MV-4-11 (cell line): Measurements from ENCODE around the gene CCN5.
"Not testable (repeated sequence)": the region's sequence is repeated elsewhere in the genome, so short reads cannot be mapped to it uniquely, and the experiment has no call there.

Source experiments
- DNase-seq: peaks from one replicate; lab custom pipeline; 2025; lab: John Stamatoyannopoulos, UW

Gene CCN5

GRCh38 chr20:44714701-44715498 lies at the start of gene CCN5:
TSS of gene CCN5 (plus strand) at chr20:44715369. CDS start at chr20:44715391, 22 bp downstream.
- peak; percentile 66 for DNase-seq

- no peak for DNase-seq
Measured at GRCh38 chr20:44666066-44666465, 49.1 kb upstream of the CCN5 start.

- not testable (repeated sequence) for DNase-seq
Measured at GRCh38 chr20:44670851-44671250, 44.3 kb upstream of the CCN5 start.

GRCh38 chr20:44671541-44671940 lies 43.6 kb upstream of the CCN5 start:
- peak; percentile 54 for DNase-seq

- DNase-seq: not testable (repeated sequence)
Measured at GRCh38 chr20:44672318-44672902, 42.8 kb upstream of the CCN5 start.

- peak; percentile 8 for DNase-seq
Measured at GRCh38 chr20:44678242-44678641, 36.9 kb upstream of the CCN5 start.

GRCh38 chr20:44678990-44679611 lies 36.1 kb upstream of the CCN5 start:
- no peak for DNase-seq

- DNase-seq: no peak
Measured at GRCh38 chr20:44681796-44682566, 33.2 kb upstream of the CCN5 start.

GRCh38 chr20:44683263-44684046 lies 31.7 kb upstream of the CCN5 start:
- DNase-seq: peak; percentile 43

- DNase-seq: no peak
Measured at GRCh38 chr20:44684047-44684967, 30.9 kb upstream of the CCN5 start.

GRCh38 chr20:44686934-44687333 lies 28.2 kb upstream of the CCN5 start:
- DNase-seq: no peak

GRCh38 chr20:44688053-44688625 lies 27.0 kb upstream of the CCN5 start:
- DNase-seq: no peak

GRCh38 chr20:44689809-44690208 lies 25.4 kb upstream of the CCN5 start:
- DNase-seq: no peak

GRCh38 chr20:44690781-44691423 lies 24.3 kb upstream of the CCN5 start:
- no peak for DNase-seq

- no peak for DNase-seq
Measured at GRCh38 chr20:44691424-44692423, 23.4 kb upstream of the CCN5 start.

- no peak for DNase-seq
Measured at GRCh38 chr20:44692932-44693480, 22.2 kb upstream of the CCN5 start.

GRCh38 chr20:44693627-44694026 lies 21.5 kb upstream of the CCN5 start:
- DNase-seq: no peak

- DNase-seq: no peak
Measured at GRCh38 chr20:44694159-44694558, 21.0 kb upstream of the CCN5 start.
